ENCODE measurements around the gene C1orf74. TPM values are rescaled to one million over a fixed set of nuclear protein-coding genes. Genes with fewer than 3 reads are reported as not detected.

C1orf74 gene
- total RNA-seq, 2 donors from 2014 or later, result 1.8 to 1.9 TPM

DNA sequence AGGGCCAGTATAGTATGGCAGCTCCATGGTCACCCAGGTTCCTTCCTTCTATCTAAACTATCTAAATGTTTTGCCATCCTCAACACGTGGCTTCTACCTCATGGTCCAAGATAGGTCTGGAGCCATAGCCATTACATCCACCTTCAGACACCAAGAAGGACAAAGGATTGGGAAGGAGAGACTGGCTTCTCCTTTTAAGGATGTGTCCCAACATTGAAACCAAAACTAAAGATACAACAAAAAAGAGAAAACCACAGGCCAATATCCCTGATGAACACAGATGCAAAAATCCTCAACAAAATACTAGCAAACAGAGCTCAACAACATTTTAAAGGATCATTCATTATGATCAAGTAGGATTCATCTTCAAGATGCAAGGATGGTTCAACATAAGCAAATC is 54.9 kb downstream of the C1orf74 start:
- DNase-seq (no peak), ATAC-seq (no peak)
- intact Hi-C loops (cut with DNase I), result no loop called here

Other genes starting within 250 kb of the C1orf74 start
- gene CAMK1G, start 200.8 kb downstream of the C1orf74 start, total RNA-seq, result under 1 TPM in 1 of 2 donors, not detected in 1; 0.31 TPM
- 10 to 100 TPM in 1 of 2 donors, 1 to 10 TPM in 1; 8.4 to 14.3 TPM for gene LAMB3, start 132.1 kb downstream of the C1orf74 start, total RNA-seq
- 100 to 1,000 TPM; 220 to 440 TPM for gene G0S2, start 109.1 kb downstream of the C1orf74 start, total RNA-seq
- 1 to 10 TPM; 5.6 to 6.8 TPM for gene HSD11B1, start 79.7 kb downstream of the C1orf74 start, total RNA-seq
- 1 to 10 TPM; 1.3 to 2.7 TPM for gene TRAF3IP3, start 28.5 kb downstream of the C1orf74 start, total RNA-seq
- 10 to 100 TPM; 20.7 to 21.8 TPM for gene IRF6, start 21.6 kb upstream of the C1orf74 start, total RNA-seq
- gene UTP25, start 43.4 kb upstream of the C1orf74 start, total RNA-seq, result 1 to 10 TPM; 3.0 to 4.4 TPM
- under 1 TPM in 1 of 2 donors, not detected in 1; 0.08 TPM for gene SYT14, start 153.7 kb upstream of the C1orf74 start, total RNA-seq